Measurements from ENCODE around the gene YWHAB. TPM values are rescaled to one million over a fixed set of nuclear protein-coding genes. Genes with fewer than 3 reads are reported as not detected.

Gene YWHAB
- total RNA-seq, 3 donors from 2014 or later = 196 to 265 (median 251) TPM

DNA sequence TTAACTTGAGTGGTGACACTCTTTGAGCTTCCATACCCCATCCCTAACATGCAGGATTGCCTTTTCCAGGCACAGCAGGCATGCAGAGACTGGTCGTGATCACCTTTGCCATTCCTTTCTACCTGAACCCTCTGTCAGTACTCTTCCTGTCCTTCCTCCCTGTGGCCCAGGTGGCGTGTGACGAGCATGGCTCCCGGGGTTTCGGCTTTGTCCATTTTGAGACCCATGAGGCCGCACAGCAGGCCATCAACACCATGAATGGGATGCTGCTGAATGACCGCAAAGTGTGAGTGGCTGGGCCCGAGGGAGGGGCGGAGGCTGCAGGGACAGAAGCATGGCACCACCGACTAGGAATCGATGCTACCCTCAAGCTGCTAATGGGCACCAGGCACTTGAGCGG, 31.1 kb downstream of the YWHAB start:
- Histone ChIP-seq H3K36me3 (ENCODE audit: low read depth) (no peaks in the 10 kb centered on the region), H3K4me1 (ENCODE audit: low read depth) (peaks cover 1% of the 10 kb centered on the region), H3K9me3 (no peaks in the 10 kb centered on the region), H3K4me3 (no peak overlapping the region)
- DNase-seq = no peak
- no peak for ATAC-seq
- TF ChIP-seq, protein P1, sequence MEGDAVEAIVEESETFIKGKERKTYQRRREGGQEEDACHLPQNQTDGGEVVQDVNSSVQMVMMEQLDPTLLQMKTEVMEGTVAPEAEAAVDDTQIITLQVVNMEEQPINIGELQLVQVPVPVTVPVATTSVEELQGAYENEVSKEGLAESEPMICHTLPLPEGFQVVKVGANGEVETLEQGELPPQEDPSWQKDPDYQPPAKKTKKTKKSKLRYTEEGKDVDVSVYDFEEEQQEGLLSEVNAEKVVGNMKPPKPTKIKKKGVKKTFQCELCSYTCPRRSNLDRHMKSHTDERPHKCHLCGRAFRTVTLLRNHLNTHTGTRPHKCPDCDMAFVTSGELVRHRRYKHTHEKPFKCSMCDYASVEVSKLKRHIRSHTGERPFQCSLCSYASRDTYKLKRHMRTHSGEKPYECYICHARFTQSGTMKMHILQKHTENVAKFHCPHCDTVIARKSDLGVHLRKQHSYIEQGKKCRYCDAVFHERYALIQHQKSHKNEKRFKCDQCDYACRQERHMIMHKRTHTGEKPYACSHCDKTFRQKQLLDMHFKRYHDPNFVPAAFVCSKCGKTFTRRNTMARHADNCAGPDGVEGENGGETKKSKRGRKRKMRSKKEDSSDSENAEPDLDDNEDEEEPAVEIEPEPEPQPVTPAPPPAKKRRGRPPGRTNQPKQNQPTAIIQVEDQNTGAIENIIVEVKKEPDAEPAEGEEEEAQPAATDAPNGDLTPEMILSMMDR (IDR thresholded peaks at IDR 0.05) = no peak
- intact Hi-C loops (cut with DNase I, micrococcal nuclease) = no loop called here

DNA sequence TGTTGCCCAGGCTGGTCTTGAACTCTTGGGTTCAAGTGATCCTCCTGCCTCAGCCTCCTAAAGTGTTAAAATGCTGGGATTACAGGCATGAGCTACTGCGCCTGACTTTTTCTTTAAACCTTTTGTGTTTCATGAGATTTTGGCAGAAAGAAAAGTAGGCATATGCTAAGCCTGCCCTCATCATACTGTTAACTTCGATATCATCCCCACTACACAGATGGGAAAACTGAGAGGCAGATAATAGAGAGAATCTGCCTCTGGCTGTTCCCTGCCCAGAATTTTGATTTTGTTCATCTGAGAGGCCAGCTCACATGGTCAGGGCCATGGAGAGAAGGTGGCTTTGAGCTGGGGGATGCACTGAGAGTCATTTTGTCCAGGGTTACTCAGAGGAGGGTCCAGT, 31.9 kb downstream of the YWHAB start:
- DNase-seq = no peak
- TF ChIP-seq, protein P1 (IDR thresholded peaks at IDR 0.05) = no peak
- no peak for ATAC-seq
- intact Hi-C loops (cut with DNase I, micrococcal nuclease) = no loop called here
- Histone ChIP-seq H3K9me3 (no peaks in the 10 kb centered on the region), H3K4me3 (no peak overlapping the region), H3K4me1 (ENCODE audit: low read depth) (no peaks in the 10 kb centered on the region), H3K36me3 (ENCODE audit: low read depth) (no peaks in the 10 kb centered on the region)

DNA sequence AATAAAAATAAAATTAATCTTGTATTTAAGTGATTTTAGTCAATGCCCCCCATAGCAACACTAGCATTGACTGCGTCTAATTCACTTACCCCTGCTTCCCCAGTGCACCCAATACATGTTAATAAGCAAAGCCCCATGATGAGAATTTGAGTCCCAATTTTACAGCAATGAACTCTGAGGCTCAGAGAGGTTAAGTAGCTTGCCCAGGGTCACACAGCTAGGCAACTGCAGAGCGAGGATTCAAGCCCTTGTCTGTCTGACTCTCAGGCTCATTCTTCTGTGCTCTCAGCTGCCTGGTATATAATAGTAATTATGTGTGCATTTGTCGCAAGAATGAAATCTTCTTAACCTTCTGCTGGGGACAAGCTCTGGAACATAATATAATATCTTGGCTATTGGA, 32.8 kb downstream of the YWHAB start:
- H3K4me3 ChIP-seq = no peak overlapping the region
- no peak for ATAC-seq
- no peaks in the 10 kb centered on the region for H3K4me1 ChIP-seq (ENCODE audit: low read depth)
- no peaks in the 10 kb centered on the region for H3K36me3 ChIP-seq (ENCODE audit: low read depth)
- DNase-seq = no peak
- TF ChIP-seq, protein P1 (IDR thresholded peaks at IDR 0.05) = no peak
- intact Hi-C loops (cut with DNase I, micrococcal nuclease) = no loop called here
- no peaks in the 10 kb centered on the region for H3K9me3 ChIP-seq

DNA sequence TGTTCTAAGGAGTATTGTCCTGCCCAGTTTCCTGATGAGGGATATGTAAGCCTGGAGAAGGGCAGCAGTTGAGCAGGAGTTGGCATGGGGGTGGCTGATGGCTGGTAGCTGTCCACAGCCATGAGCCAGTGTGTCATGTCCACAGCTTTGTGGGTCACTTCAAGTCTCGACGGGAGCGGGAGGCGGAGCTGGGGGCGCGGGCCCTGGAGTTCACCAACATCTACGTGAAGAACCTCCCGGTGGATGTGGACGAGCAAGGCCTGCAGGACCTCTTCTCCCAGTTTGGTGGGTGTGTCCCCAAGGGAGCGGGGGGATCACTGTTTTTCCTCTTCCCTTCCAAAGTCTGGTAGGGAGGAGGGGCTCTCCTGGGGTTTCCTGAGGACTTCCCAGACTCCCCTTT, 33.3 kb downstream of the YWHAB start:
- intact Hi-C loops (cut with DNase I, micrococcal nuclease) = no loop called here
- no peaks in the 10 kb centered on the region for H3K9me3 ChIP-seq
- DNase-seq (no peak), ATAC-seq (no peak)
- H3K4me1 ChIP-seq (ENCODE audit: low read depth) = no peaks in the 10 kb centered on the region
- H3K4me3 ChIP-seq = no peak overlapping the region
- TF ChIP-seq, protein P1 (IDR thresholded peaks at IDR 0.05) = no peak
- H3K36me3 ChIP-seq (ENCODE audit: low read depth) = no peaks in the 10 kb centered on the region

DNA sequence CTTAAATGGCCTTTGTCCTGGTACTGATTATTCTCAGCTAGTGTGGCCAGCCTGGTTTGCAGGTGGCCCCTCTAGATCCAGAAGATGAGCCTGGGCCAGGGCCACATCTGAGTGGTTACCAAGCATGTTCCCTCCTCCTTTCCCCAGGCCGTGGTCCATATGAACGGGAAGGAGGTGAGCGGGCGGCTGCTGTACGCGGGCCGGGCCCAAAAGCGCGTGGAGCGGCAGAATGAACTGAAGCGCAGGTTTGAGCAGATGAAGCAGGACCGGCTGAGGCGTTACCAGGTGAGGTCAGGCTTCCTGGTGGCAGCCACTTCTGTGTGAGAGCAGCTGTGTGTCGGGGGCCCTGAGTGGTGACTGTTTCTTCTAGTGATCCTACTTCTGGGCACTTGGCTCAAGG, 35.9 kb downstream of the YWHAB start:
- H3K4me1 ChIP-seq (ENCODE audit: low read depth) = no peaks in the 10 kb centered on the region
- no peak overlapping the region for H3K4me3 ChIP-seq
- no peak for DNase-seq
- H3K9me3 ChIP-seq = no peaks in the 10 kb centered on the region
- ATAC-seq = no peak
- no peaks in the 10 kb centered on the region for H3K36me3 ChIP-seq (ENCODE audit: low read depth)
- intact Hi-C loops (cut with DNase I, micrococcal nuclease) = no loop called here
- TF ChIP-seq, protein P1 (IDR thresholded peaks at IDR 0.05) = no peak

DNA sequence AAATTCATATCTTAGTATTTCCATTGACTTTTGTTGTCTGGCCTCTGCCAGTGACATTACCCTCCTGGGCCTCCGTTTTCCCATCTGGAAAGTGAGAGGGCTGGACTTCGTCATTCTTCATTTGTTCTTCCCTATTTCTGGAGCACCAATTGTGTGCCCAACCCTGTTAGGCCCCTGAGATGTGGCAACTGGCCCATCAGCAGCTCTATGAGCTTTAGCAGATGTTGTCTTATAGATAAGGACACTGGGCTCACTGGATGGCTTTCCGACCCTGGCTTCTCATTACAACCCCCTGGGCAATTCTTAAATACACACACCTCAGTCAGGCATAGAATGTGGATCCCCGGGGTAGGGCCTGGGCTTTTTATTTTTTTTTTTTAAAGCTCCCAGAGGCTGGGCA, 39.0 kb downstream of the YWHAB start:
- TF ChIP-seq, protein P1 (IDR thresholded peaks at IDR 0.05) = no peak
- Histone ChIP-seq H3K4me3 (no peak overlapping the region), H3K36me3 (ENCODE audit: low read depth) (no peaks in the 10 kb centered on the region), H3K9me3 (no peaks in the 10 kb centered on the region), H3K4me1 (ENCODE audit: low read depth) (no peaks in the 10 kb centered on the region)
- no peak for DNase-seq
- intact Hi-C loops (cut with DNase I, micrococcal nuclease) = no loop called here
- ATAC-seq = no peak
